IMR-90 (cell line): Measurements from ENCODE around the gene ST6GALNAC3. TPM values are rescaled to one million over a fixed set of nuclear protein-coding genes. Genes with fewer than 3 reads are reported as not detected.

Experiments used
- ATAC-seq: fragments of 200-7000 bp; cut with Tn5 transposase; 2 replicates; pipeline ENCODE4 v1.9.1; 2020; ENCODE audit warnings: low read depth, mild to moderate bottlenecking, moderate library complexity
- BruUV-seq: library from RNA; stranded (reverse); fragments of 400-500 nt; replicated peaks from 2 replicates; lab custom pipeline; 2021; lab: Mats Ljungman, UMichigan
- CTCF ChIA-PET: fragments of 300-600 bp; formaldehyde crosslinking; extraction: SDS; loops from one replicate; lab custom pipeline; 2021; ENCODE audit warnings: antibody characterized with exemption; lab: Yijun Ruan, JAX
- POLR2A ChIA-PET: fragments of 300-600 bp; sonication (Branson Sonifier 250); formaldehyde crosslinking; loops from one replicate; lab custom pipeline; 2022; ENCODE audit warnings: antibody characterized with exemption; ENCODE audit not compliant: unreplicated experiment; lab: Charles Lee
- DNase-seq: peaks from one replicate; pipeline ENCODE4 v3.0.0; 2013
- H2AFZ ChIP-seq: replicated peaks from 2 replicates; pipeline ENCODE3; 2013; ENCODE audit warnings: low read length, mild to moderate bottlenecking; ENCODE audit not compliant: poor library complexity
- H2AK5ac ChIP-seq: 2 replicates; pipeline ENCODE4 v1.6.1; 2013; ENCODE audit warnings: low read depth, low read length, inconsistent platforms
- H2AK9ac ChIP-seq: replicated peaks from 2 replicates; pipeline ENCODE3; 2013; ENCODE audit warnings: mild to moderate bottlenecking, low read depth, low read length, moderate library complexity; ENCODE audit not compliant: poor library complexity
- H2BK120ac ChIP-seq: 2 replicates; pipeline ENCODE4 v1.6.1; 2013; ENCODE audit warnings: low read depth, low read length, inconsistent platforms
- H2BK15ac ChIP-seq: 3 replicates; pipeline ENCODE4 v1.6.1; 2013; ENCODE audit warnings: low read depth, low read length, inconsistent platforms
- H2BK20ac ChIP-seq: 2 replicates; pipeline ENCODE4 v1.6.1; 2013; ENCODE audit warnings: low read depth, mild to moderate bottlenecking, inconsistent platforms, low read length, moderate library complexity
- H2BK5ac ChIP-seq: 2 replicates; pipeline ENCODE4 v1.6.1; 2013; ENCODE audit warnings: mild to moderate bottlenecking, low read depth, low read length, inconsistent platforms; ENCODE audit not compliant: poor library complexity, severe bottlenecking
- H3K14ac ChIP-seq: replicated peaks from 2 replicates; pipeline ENCODE4 v1.6.1; 2013; ENCODE audit warnings: low read depth, low read length, inconsistent platforms
- H3K18ac ChIP-seq: 2 replicates; pipeline ENCODE4 v1.6.1; 2013; ENCODE audit warnings: low read depth, low read length, control low read depth
- H3K23ac ChIP-seq: 2 replicates; pipeline ENCODE4 v1.6.1; 2013; ENCODE audit warnings: low read depth, low read length, inconsistent platforms
- H3K27ac ChIP-seq: 2 replicates; pipeline ENCODE4 v1.5.1; 2013; ENCODE audit warnings: mild to moderate bottlenecking, control low read depth, low read length; ENCODE audit not compliant: insufficient read depth
- H3K27me3 ChIP-seq: 2 replicates; pipeline ENCODE4 v1.6.1; 2013; ENCODE audit warnings: low read length; ENCODE audit not compliant: control insufficient read depth, insufficient read depth
- H3K36me3 ChIP-seq: 2 replicates; pipeline ENCODE4 v1.6.1; 2013; ENCODE audit warnings: low read length, mixed read lengths; ENCODE audit not compliant: control insufficient read depth, insufficient read depth
- H3K4ac ChIP-seq: 2 replicates; pipeline ENCODE4 v1.6.1; 2013; ENCODE audit warnings: low read depth, low read length, inconsistent platforms
- H3K4me1 ChIP-seq: 2 replicates; pipeline ENCODE4 v1.6.1; 2013; ENCODE audit warnings: low read length, mixed read lengths; ENCODE audit not compliant: control insufficient read depth, insufficient read depth
- H3K4me2 ChIP-seq: 2 replicates; pipeline ENCODE4 v1.6.1; 2013; ENCODE audit warnings: low read depth, mild to moderate bottlenecking, control low read depth, low read length, moderate library complexity
- H3K4me3 ChIP-seq: 2 replicates; pipeline ENCODE4 v1.5.1; 2013; ENCODE audit warnings: low read depth, mild to moderate bottlenecking, control low read depth, low read length, moderate library complexity; ENCODE audit not compliant: insufficient read depth
- H3K56ac ChIP-seq: 2 replicates; pipeline ENCODE4 v1.6.1; 2013; ENCODE audit warnings: low read length, inconsistent platforms; ENCODE audit not compliant: insufficient read depth; ENCODE audit errors: extremely low read depth
- H3K79me1 ChIP-seq, 2 experiments: 2 replicates each; pipeline ENCODE4 v1.6.1; 2013; ENCODE audit warnings: low read length in 2 of 2, inconsistent platforms in 1 of 2, low read depth in 1 of 2
- H3K9ac ChIP-seq: 2 replicates; pipeline ENCODE4 v1.6.1; 2013; ENCODE audit warnings: low read depth, low read length, control low read depth
- H3K9me1 ChIP-seq: 2 replicates; pipeline ENCODE4 v1.6.1; 2013; ENCODE audit warnings: low read length, inconsistent platforms; ENCODE audit not compliant: insufficient read depth
- H3K9me3 ChIP-seq: 2 replicates; pipeline ENCODE4 v1.6.1; 2013; ENCODE audit warnings: low read length; ENCODE audit not compliant: control insufficient read depth, insufficient read depth
- H4K20me1 ChIP-seq: 2 replicates; pipeline ENCODE4 v1.6.1; 2013; ENCODE audit warnings: low read length, inconsistent platforms; ENCODE audit not compliant: insufficient read depth
- H4K5ac ChIP-seq: 2 replicates; pipeline ENCODE4 v1.6.1; 2013; ENCODE audit warnings: mild to moderate bottlenecking, low read depth, low read length, control low read depth
- H4K8ac ChIP-seq, 2 experiments: 2 replicates each; pipeline ENCODE4 v1.6.1; 2013; ENCODE audit warnings: low read depth in 2 of 2, low read length in 2 of 2, control low read depth in 1 of 2, inconsistent platforms in 1 of 2
- H4K91ac ChIP-seq: 2 replicates; pipeline ENCODE4 v1.6.1; 2013; ENCODE audit warnings: low read depth, low read length, inconsistent platforms; ENCODE audit not compliant: insufficient read depth
- RFX5 ChIP-seq: IDR thresholded peaks from 2 replicates; pipeline ENCODE4 v1.8.0; 2012; ENCODE audit warnings: low read depth, mild to moderate bottlenecking, low read length, moderate library complexity
- WGBS, 2 experiments: methylation state at CpG; one replicate each; pipeline versions ENCODE4 v1.1.5 to v1.1.7; 2013; ENCODE audit warnings: missing lambda C conversion rate in 2 of 2; ENCODE audit not compliant: insufficient read length in 1 of 2; ENCODE audit errors: extremely low coverage in 2 of 2; 5-methylcytosine and 5-hydroxymethylcytosine counted together
- dilution Hi-C: fragments of 300-500 bp; cut with HindIII; formaldehyde crosslinking; loops from one replicate; pipeline ENCODE4 v1.14.3; 2018; ENCODE audit warnings: low sequenced_read_pairs; ENCODE audit not compliant: unreplicated experiment
- in situ Hi-C: fragments of 300-500 bp; cut with MboI; formaldehyde crosslinking; loops from 3 replicates; pipeline ENCODE4 v1.14.3; 2019; ENCODE audit warnings: low sequenced_read_pairs, inconsistent platforms, mixed read lengths
- intact Hi-C: fragments of 100-400 bp; cut with micrococcal nuclease; formaldehyde crosslinking; loops from 2 replicates; pipeline ENCODE4 v1.10.0; 2022
- polyA plus RNA-seq, 3 experiments: library from polyadenylated mRNA; depleted of rRNA; stranded (reverse); fragments of >200 nt; gene quantifications; 2 replicates each; pipeline ENCODE4 v1.2.3, GENCODE V29; 2012; ENCODE audit warnings: low replicate concordance in 1 of 3
- total RNA-seq: library from RNA; depleted of rRNA; stranded (reverse); fragments of >200 nt; gene quantifications from 2 replicates; pipeline ENCODE4 v1.2.3, GENCODE V29; 2012
- TF ChIP-seq, protein P1 (sequence below): conservative IDR thresholded peaks from 2 replicates; pipeline ENCODE4 v1.5.1; 2012; ENCODE audit warnings: mild to moderate bottlenecking, low read depth, low read length, improper control_type of control experiment

ST6GALNAC3 gene
- total and polyA plus RNA-seq, 2 of the 4 experiments (the other 2 are of a cell fraction), result 0.65 to 1.3 TPM

DNA sequence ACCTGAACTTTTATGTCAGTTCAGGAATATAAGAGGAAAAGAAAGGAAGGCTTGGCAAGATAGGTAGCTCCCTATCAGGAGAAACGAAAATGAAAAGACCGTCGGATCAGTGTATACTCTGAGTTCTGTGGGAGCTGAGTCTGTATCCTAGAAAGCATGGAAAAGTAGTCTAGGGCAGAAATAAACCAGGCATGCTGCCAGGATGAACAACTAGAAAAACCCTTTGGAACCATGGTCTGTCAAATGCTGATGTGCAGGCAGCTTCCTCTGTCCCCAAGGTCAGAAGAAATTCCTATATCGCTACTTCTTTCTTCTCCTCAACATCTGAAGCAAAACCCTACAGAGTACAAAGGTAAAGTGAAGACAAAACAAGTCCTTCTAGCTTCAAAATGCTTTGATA, 268.8 kb downstream of the ST6GALNAC3 start:
- H3K4me1 ChIP-seq, result no peaks in the 10 kb centered on the region
- H3K27me3 ChIP-seq, result no peaks in the 10 kb centered on the region
- no peak overlapping the region for H3K27ac ChIP-seq
- no peak for TF ChIP-seq RFX5
- TF ChIP-seq, protein P1, sequence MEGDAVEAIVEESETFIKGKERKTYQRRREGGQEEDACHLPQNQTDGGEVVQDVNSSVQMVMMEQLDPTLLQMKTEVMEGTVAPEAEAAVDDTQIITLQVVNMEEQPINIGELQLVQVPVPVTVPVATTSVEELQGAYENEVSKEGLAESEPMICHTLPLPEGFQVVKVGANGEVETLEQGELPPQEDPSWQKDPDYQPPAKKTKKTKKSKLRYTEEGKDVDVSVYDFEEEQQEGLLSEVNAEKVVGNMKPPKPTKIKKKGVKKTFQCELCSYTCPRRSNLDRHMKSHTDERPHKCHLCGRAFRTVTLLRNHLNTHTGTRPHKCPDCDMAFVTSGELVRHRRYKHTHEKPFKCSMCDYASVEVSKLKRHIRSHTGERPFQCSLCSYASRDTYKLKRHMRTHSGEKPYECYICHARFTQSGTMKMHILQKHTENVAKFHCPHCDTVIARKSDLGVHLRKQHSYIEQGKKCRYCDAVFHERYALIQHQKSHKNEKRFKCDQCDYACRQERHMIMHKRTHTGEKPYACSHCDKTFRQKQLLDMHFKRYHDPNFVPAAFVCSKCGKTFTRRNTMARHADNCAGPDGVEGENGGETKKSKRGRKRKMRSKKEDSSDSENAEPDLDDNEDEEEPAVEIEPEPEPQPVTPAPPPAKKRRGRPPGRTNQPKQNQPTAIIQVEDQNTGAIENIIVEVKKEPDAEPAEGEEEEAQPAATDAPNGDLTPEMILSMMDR, result no peak
- CTCF ChIA-PET, result no interaction called here
- H3K4me2 ChIP-seq, result no peak overlapping the region
- ATAC-seq (no peak), DNase-seq (no peak)
- dilution Hi-C loops, result no loop called here
- H2AFZ ChIP-seq, result no peak overlapping the region
- in situ Hi-C loops, result no loop called here
- H3K79me1 ChIP-seq, result no peaks in the 10 kb centered on the region
- H4K8ac ChIP-seq, result no peak overlapping the region
- POLR2A ChIA-PET, result no interaction called here
- H4K91ac ChIP-seq, result no peak overlapping the region
- no peaks in the 10 kb centered on the region for H4K20me1 ChIP-seq
- no peak overlapping the region for H3K9ac ChIP-seq
- no peaks in the 10 kb centered on the region for H3K36me3 ChIP-seq
- BruUV-seq, result no TSS peak
- no peak overlapping the region for H3K4me3 ChIP-seq
- H3K9me3 ChIP-seq, result no peaks in the 10 kb centered on the region
- H2BK5ac ChIP-seq, result no peak overlapping the region
- no peak overlapping the region for H3K18ac ChIP-seq
- H2BK15ac ChIP-seq, result no peak overlapping the region
- intact Hi-C loops, result no loop called here
- no peak overlapping the region for H3K4ac ChIP-seq
- no peaks in the 10 kb centered on the region for H3K9me1 ChIP-seq
- H2BK120ac ChIP-seq, result no peak overlapping the region
- H4K5ac ChIP-seq, result no peak overlapping the region
- no peak overlapping the region for H3K14ac ChIP-seq
- H2AK9ac ChIP-seq, result no peak overlapping the region
- no peak overlapping the region for H2BK20ac ChIP-seq
- no peak overlapping the region for H2AK5ac ChIP-seq
- 67% methylated on average over 3 of the region's 4 CpGs; no CpG with 5 or more reads in 1 of the 2 experiments for WGBS, 2 experiments
- H3K56ac ChIP-seq, result no peak overlapping the region
- no peak overlapping the region for H3K23ac ChIP-seq
